SK-N-SH treated with all-trans-retinoic acid at 6 μM for 48 hours (cell line): ENCODE data around the gene METTL3.

Source experiments
- ATAC-seq: fragments of 200-7000 bp; cut with Tn5 transposase; 3 replicates; pipeline ENCODE4 v1.9.1; 2020; ENCODE audit warnings: mild to moderate bottlenecking, moderate library complexity
- ARNTL ChIP-seq: fragments of 450-650 bp; formaldehyde crosslinking; IDR thresholded peaks from 2 replicates; pipeline ENCODE4 v1.5.0; 2020; ENCODE audit warnings: low read depth, mild to moderate bottlenecking, moderate library complexity, borderline replicate concordance
- BACH2 ChIP-seq: fragments of 250-450 bp; sonication (Bioruptor Pico); IDR thresholded peaks from 2 replicates; pipeline ENCODE4 v1.9.0; 2021; ENCODE audit warnings: mild to moderate bottlenecking, borderline replicate concordance
- CREB5 ChIP-seq: fragments of 250-450 bp; sonication (Bioruptor Pico); IDR thresholded peaks from 2 replicates; pipeline ENCODE4 v1.5.1; 2020; ENCODE audit warnings: low read depth, mild to moderate bottlenecking, moderate library complexity
- CSDC2 ChIP-seq: fragments of 250-450 bp; sonication (Bioruptor Pico); IDR thresholded peaks from 2 replicates; pipeline ENCODE4 v1.5.0; 2020; ENCODE audit warnings: mild to moderate bottlenecking, moderate library complexity
- CSRNP3 ChIP-seq: fragments of 250-450 bp; sonication (Bioruptor Pico); IDR thresholded peaks from 2 replicates; pipeline ENCODE4 v1.5.1; 2021; ENCODE audit warnings: mild to moderate bottlenecking, moderate library complexity
- ESRRG ChIP-seq: fragments of 250-450 bp; sonication (Bioruptor Pico); IDR thresholded peaks from 2 replicates; pipeline ENCODE4 v1.6.1; 2021; ENCODE audit warnings: mild to moderate bottlenecking
- GLIS3 ChIP-seq: fragments of 250-450 bp; sonication (Bioruptor Pico); IDR thresholded peaks from 2 replicates; pipeline ENCODE4 v1.5.0; 2020; ENCODE audit warnings: mild to moderate bottlenecking, moderate library complexity
- ISL1 ChIP-seq: fragments of 250-450 bp; sonication (Bioruptor Pico); IDR thresholded peaks from 2 replicates; pipeline ENCODE4 v2.1.2; 2022; ENCODE audit warnings: mild to moderate bottlenecking, moderate library complexity
- OSR1 ChIP-seq: fragments of 250-450 bp; sonication (Bioruptor Pico); IDR thresholded peaks from 2 replicates; pipeline ENCODE4 v1.8.0; 2022; ENCODE audit warnings: moderate library complexity, mild to moderate bottlenecking, inconsistent platforms
- PATZ1 ChIP-seq: fragments of 250-450 bp; sonication (Bioruptor Pico); IDR thresholded peaks from 2 replicates; pipeline ENCODE4 v1.8.0; 2020; ENCODE audit warnings: mild to moderate bottlenecking, moderate library complexity, borderline replicate concordance
- POU6F1 ChIP-seq: fragments of 250-450 bp; sonication (Bioruptor Pico); IDR thresholded peaks from 2 replicates; pipeline ENCODE4 v1.8.0; 2021; ENCODE audit warnings: low read depth, mild to moderate bottlenecking, moderate library complexity, borderline replicate concordance
- PPARA ChIP-seq: fragments of 250-450 bp; sonication (Bioruptor Pico); IDR thresholded peaks from 2 replicates; pipeline ENCODE4 v1.5.0; 2020; ENCODE audit warnings: mild to moderate bottlenecking, borderline replicate concordance
- RARB ChIP-seq: fragments of 250-450 bp; sonication (Bioruptor Pico); IDR thresholded peaks from 2 replicates; pipeline ENCODE4 v1.8.0; 2021; ENCODE audit warnings: mild to moderate bottlenecking, moderate library complexity
- SNAI2 ChIP-seq: fragments of 250-450 bp; sonication (Bioruptor Pico); IDR thresholded peaks from 2 replicates; pipeline ENCODE4 v1.5.0; 2020; ENCODE audit warnings: mild to moderate bottlenecking, moderate library complexity
- TCF4 ChIP-seq: fragments of 250-450 bp; sonication (Bioruptor Pico); IDR thresholded peaks from 2 replicates; pipeline ENCODE4 v1.8.0; 2021; ENCODE audit warnings: mild to moderate bottlenecking, moderate library complexity, borderline replicate concordance
- TOX ChIP-seq: fragments of 250-450 bp; sonication (Bioruptor Pico); IDR thresholded peaks from 2 replicates; pipeline ENCODE4 v1.8.0; 2021; ENCODE audit warnings: mild to moderate bottlenecking, moderate library complexity, borderline replicate concordance
- TSHZ2 ChIP-seq: fragments of 250-450 bp; sonication (Bioruptor Pico); IDR thresholded peaks from 2 replicates; pipeline ENCODE4 v1.5.0; 2020; ENCODE audit warnings: mild to moderate bottlenecking, moderate library complexity
- ZC3H10 ChIP-seq: fragments of 250-450 bp; sonication (Bioruptor Pico); IDR thresholded peaks from 2 replicates; pipeline ENCODE4 v1.5.1; 2021; ENCODE audit warnings: mild to moderate bottlenecking, moderate library complexity
- ZFP3 ChIP-seq: fragments of 250-450 bp; sonication (Bioruptor Pico); IDR thresholded peaks from 2 replicates; pipeline ENCODE4 v1.5.0; 2020; ENCODE audit warnings: mild to moderate bottlenecking, moderate library complexity
- ZFP30 ChIP-seq: fragments of 450-650 bp; formaldehyde crosslinking; IDR thresholded peaks from 2 replicates; pipeline ENCODE4 v1.5.0; 2022; ENCODE audit warnings: mild to moderate bottlenecking, moderate library complexity
- ZNF565 ChIP-seq: fragments of 450-650 bp; formaldehyde crosslinking; conservative IDR thresholded peaks from 2 replicates; pipeline ENCODE4 v1.5.0; 2020; ENCODE audit warnings: low read depth, mild to moderate bottlenecking, moderate library complexity
- ZNF70 ChIP-seq: fragments of 450-650 bp; formaldehyde crosslinking; IDR thresholded peaks from 2 replicates; pipeline ENCODE4 v1.5.0; 2020; ENCODE audit warnings: mild to moderate bottlenecking, moderate library complexity

METTL3 gene

GRCh38 chr14:21539189-21539940 lies 28.2 kb upstream of the METTL3 start:
- TF ChIP-seq RARB (CRISPR knock-in tag) (no peak), ESRRG (CRISPR knock-in tag) (no peak), ZNF565 (CRISPR knock-in tag) (no peak), CREB5 (CRISPR knock-in tag) (no peak), SNAI2 (CRISPR knock-in tag) (no peak), BACH2 (no peak), ISL1 (CRISPR knock-in tag) (no peak), POU6F1 (no peak), TCF4 (no peak), TOX (CRISPR knock-in tag) (no peak), ZC3H10 (CRISPR knock-in tag) (no peak), CSDC2 (no peak), CSRNP3 (CRISPR knock-in tag) (no peak), OSR1 (CRISPR knock-in tag) (no peak), GLIS3 (CRISPR knock-in tag) (no peak), ZNF70 (CRISPR knock-in tag) (no peak)
- no peak for ATAC-seq

- TF ChIP-seq ZNF565 (CRISPR knock-in tag) (no peak), PATZ1 (CRISPR knock-in tag) (no peak), GLIS3 (CRISPR knock-in tag) (no peak), POU6F1 (no peak), ZC3H10 (CRISPR knock-in tag) (no peak), RARB (CRISPR knock-in tag) (no peak), OSR1 (CRISPR knock-in tag) (no peak), BACH2 (no peak), SNAI2 (CRISPR knock-in tag) (no peak), TSHZ2 (CRISPR knock-in tag) (no peak), PPARA (no peak), ISL1 (CRISPR knock-in tag) (no peak), ZFP30 (CRISPR knock-in tag) (no peak), CSRNP3 (CRISPR knock-in tag) (no peak), ARNTL (no peak), TOX (CRISPR knock-in tag) (no peak), ZFP3 (CRISPR knock-in tag) (no peak), ESRRG (CRISPR knock-in tag) (no peak)
- no peak; the same call in 2 of the 3 replicates for ATAC-seq
Observed at GRCh38 chr14:21537090-21537424, 25.9 kb upstream of the METTL3 start.
